GM12872 (cell line): Measurements from ENCODE around the gene CNDP2.

Experiments
- CTCF ChIP-seq: IDR thresholded peaks from 3 replicates; pipeline ENCODE4 v1.5.1; 2011; ENCODE audit warnings: low read depth, mild to moderate bottlenecking, low read length, moderate library complexity; ENCODE audit not compliant: insufficient read depth

Gene CNDP2

GRCh38 chr18:74482697-74483096 lies 13.5 kb upstream of the CNDP2 start:
- TF ChIP-seq CTCF = no peak

DNA sequence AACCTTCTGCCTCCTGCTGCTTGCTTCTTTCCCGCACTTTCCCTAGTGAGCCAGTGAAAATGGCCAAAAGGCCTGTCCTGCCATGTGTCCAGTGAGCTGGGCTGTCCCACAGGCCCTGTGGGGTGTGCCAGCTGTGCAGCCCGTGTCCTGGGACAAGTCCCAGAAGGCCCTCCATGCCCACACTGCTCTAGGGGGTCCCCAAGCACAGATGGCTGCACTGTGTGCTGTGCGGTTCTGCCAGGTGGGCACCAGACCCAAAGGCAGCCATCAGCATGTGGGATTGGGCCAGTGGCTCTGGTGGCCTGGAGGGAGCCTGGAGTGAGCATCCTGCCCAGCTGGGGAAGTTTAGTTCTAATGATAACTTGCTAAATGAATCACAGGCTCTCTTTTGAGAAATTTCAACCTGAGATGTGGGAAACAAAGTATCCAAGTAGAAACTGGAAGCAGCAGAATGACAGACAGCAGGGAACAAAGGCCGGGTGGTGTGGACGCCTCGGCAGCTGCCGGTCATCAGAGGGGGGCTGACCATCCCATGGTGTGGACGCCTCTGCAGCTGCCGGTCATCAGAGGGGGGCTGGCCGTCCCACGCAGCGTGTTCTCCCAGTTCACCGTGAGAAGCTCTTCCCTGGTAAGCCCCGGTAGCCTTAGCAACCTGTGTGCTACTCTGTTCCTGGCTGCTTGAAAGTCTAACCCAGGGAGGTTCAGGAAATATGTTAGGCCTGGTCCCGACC lies 9.9 kb upstream of the CNDP2 start:
- no peak for TF ChIP-seq CTCF

DNA sequence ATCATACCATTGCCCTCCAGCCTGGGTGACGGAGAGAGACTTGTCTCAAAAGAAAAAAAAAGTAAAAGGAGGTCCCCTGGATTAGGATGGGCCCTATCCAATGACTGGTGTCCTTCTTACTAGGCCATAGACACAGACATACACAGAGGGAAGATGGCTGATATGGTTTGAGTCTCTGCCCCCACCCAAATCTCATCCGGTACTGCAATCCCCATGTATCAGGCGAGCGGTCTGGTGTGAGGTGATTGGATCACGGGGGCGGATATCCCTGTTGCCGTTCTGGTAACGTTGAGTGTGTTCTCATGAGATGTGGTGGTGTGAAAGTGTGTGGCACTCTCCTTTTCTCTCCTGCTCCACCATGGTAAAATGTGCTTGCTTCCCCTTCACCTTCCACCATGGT lies 7.8 kb upstream of the CNDP2 start:
- no peak for TF ChIP-seq CTCF

GRCh38 chr18:74488864-74489263 lies 7.3 kb upstream of the CNDP2 start:
- no peak for TF ChIP-seq CTCF

- no peak for TF ChIP-seq CTCF
Measured at GRCh38 chr18:74489676-74490075, 6.5 kb upstream of the CNDP2 start.

DNA sequence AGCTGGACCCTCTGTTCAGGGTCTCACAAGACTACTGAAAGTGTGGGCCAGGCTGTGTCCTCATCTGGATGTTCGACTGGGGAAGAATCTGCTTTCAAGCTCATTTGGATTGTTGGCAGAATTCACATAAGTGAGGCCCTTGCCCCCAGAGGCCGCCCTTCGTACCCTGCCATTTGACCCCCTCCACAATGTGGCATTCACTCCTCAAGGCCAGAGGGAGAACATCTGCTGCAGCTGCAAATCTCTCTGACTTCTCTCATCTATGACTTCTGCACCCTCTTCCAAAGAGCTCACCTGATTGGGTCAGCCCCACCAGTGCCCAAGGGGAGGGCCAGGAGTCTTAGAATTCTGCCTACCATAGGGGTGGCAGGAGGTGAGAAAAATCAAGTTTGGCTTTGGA lies 3.9 kb upstream of the CNDP2 start:
- TF ChIP-seq CTCF = no peak

DNA sequence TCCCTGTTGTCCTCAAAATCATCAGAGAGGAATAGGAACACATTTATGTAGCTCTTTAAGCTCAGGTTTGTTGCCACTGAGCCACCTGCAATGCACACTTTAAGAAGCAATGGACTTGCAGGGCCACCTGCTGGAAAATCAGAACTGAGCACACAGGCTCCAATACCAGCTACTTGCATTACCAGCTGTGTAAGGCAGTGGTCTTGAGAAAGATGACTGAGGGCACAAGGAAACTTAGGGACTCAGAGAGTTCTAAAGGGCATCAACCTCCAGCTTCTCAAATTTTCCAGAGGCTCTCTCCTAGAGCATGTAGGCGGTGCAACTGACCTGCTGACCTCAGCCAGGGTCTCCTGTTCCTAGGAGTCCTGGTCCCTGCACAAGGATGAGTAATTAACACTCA lies 2.5 kb upstream of the CNDP2 start:
- TF ChIP-seq CTCF = peak; percentile 65

- TF ChIP-seq CTCF = no peak
Measured at GRCh38 chr18:74494514-74494913, 1.6 kb upstream of the CNDP2 start.
